H1 (cell line): ENCODE results near the gene MARCHF3. TPM values are rescaled to one million over a fixed set of nuclear protein-coding genes. Genes with fewer than 3 reads are reported as not detected.

Experiments used
- CEBPB ChIP-seq: IDR thresholded peaks from 2 replicates; pipeline ENCODE4 v1.6.1; 2012; ENCODE audit warnings: low read depth, low read length
- CHD1 ChIP-seq: IDR thresholded peaks from 2 replicates; pipeline ENCODE4 v1.6.1; 2012; ENCODE audit warnings: low read depth, low read length, improper control_type of control experiment
- CREB1 ChIP-seq: IDR thresholded peaks from 2 replicates; pipeline ENCODE4 v1.6.1; 2012; ENCODE audit warnings: inconsistent platforms
- EZH2 ChIP-seq: fragments of 200-600 bp; sonication (generic); IDR thresholded peaks from 2 replicates; pipeline ENCODE4 v1.7.1; 2012; ENCODE audit warnings: low read depth, mild to moderate bottlenecking, moderate library complexity, low read length, inconsistent platforms; ENCODE audit not compliant: severe bottlenecking
- POLR2AphosphoS5 ChIP-seq: IDR thresholded peaks from 2 replicates; pipeline ENCODE4 v1.6.1; 2011; ENCODE audit warnings: low read depth, low read length
- RAD21 ChIP-seq, 2 experiments: IDR thresholded peaks in 1 of 2; conservative IDR thresholded peaks in 1 of 2; 2 replicates each; pipeline ENCODE4 v1.6.1; 2011; ENCODE audit warnings: low read depth in 2 of 2, low read length in 2 of 2, improper control_type of control experiment in 1 of 2, inconsistent platforms in 1 of 2, mild to moderate bottlenecking in 1 of 2, moderate library complexity in 1 of 2
- TBP ChIP-seq: IDR thresholded peaks from 2 replicates; pipeline ENCODE4 v1.6.1; 2011; ENCODE audit warnings: low read depth, low read length, improper control_type of control experiment
- polyA plus RNA-seq, 7 experiments: library from polyadenylated mRNA; depleted of rRNA in 3 of 7; stranded (reverse) in 5 of 7; unstranded in 2 of 7; fragments of >200 nt in 5 of 7; fragments of 200-250 nt in 2 of 7; gene quantifications; 1 replicate in 5 of 7; 2 replicates in 1 of 7; 4 replicates in 1 of 7; pipeline versions ENCODE4 v1.2.1 to v1.2.3, GENCODE V29; 2011 to 2013; ENCODE audit warnings: missing spikeins in 2 of 7, mixed read lengths in 2 of 7
- total RNA-seq: library from RNA; stranded (reverse); fragmentation: NEBNext Ultra II Directional; extraction: Animal tissue kit (Norgen Biotek cat#: 25700); gene quantifications from 2 replicates; pipeline ENCODE4 v1.2.1, GENCODE V29; 2021

MARCHF3 gene
- total and polyA plus RNA-seq, 2 of the 8 experiments (the other 6 are each of a cell fraction or from before 2014, with no cell fraction given) = 12.0 to 16.9 TPM

GRCh38 chr5:127004721-127005120 is 25.6 kb downstream of the MARCHF3 start (continued):
- TF ChIP-seq CREB1 (no peak), CEBPB (no peak), EZH2 (no peak), RAD21 (IDR thresholded peaks at IDR 0.05 in 1 of 2, conservative IDR thresholded peaks at IDR 0.05 in 1 of 2; ENCODE audit: low read depth in 2 of 2, low read length in 2 of 2) (no peak), CHD1 (no peak), POLR2AphosphoS5 (no peak), TBP (no peak)
